Right atrium auricular region (tissue), 2 donors: Measurements from ENCODE around the gene GSTK1. TPM values are rescaled to one million over a fixed set of nuclear protein-coding genes. Genes with fewer than 3 reads are reported as not detected.
"Not testable (repeated sequence)": the region's sequence is repeated elsewhere in the genome, so short reads cannot be mapped to it uniquely, and the experiment has no call there.

ENCODE experiments used
- DNase-seq: peaks from one replicate; pipeline ENCODE4 v3.0.0-alpha.2; 2019; ENCODE audit warnings: low spot score
- H3K27ac ChIP-seq, 2 donors: fragments of 200-600 bp; sonication (generic); 1 replicate in 1 of 2; 2 replicates in 1 of 2; pipeline ENCODE4 v1.5.1; 2016 to 2019
- H3K27me3 ChIP-seq, 2 donors: fragments of 200-600 bp; sonication (generic); one replicate each; pipeline versions ENCODE4 v1.5.1 to v1.6.0; 2017 to 2019
- H3K36me3 ChIP-seq: fragments of 200-600 bp; sonication (generic); one replicate; pipeline ENCODE4 v1.5.1; 2016
- H3K4me1 ChIP-seq, 2 donors: fragments of 200-600 bp; sonication (generic); one replicate each; pipeline versions ENCODE4 v1.5.1 to v1.6.0; 2017 to 2019
- H3K4me3 ChIP-seq, 2 donors: fragments of 200-600 bp; sonication (generic); 1 replicate in 1 of 2; 2 replicates in 1 of 2; pipeline ENCODE4 v1.5.1; 2017 to 2019; ENCODE audit warnings: mild to moderate bottlenecking in 1 of 2, moderate library complexity in 1 of 2
- H3K9me3 ChIP-seq, 2 donors: fragments of 200-600 bp; sonication (generic); one replicate each; pipeline ENCODE4 v1.5.1; 2019
- total RNA-seq, 2 donors: library from RNA; depleted of rRNA; stranded (reverse); fragments of >200 nt; gene quantifications; one replicate each; pipeline ENCODE4 v1.1.0, GENCODE V29; 2016
- TF ChIP-seq, protein P1 (sequence below), 2 donors: fragments of 200-600 bp; sonication (generic); IDR thresholded peaks; one replicate each; pipeline ENCODE4 v1.5.1; 2019; ENCODE audit warnings: antibody characterized with exemption in 2 of 2

Gene GSTK1
- total RNA-seq: 100 to 1,000 TPM; 169 to 270 TPM

DNA sequence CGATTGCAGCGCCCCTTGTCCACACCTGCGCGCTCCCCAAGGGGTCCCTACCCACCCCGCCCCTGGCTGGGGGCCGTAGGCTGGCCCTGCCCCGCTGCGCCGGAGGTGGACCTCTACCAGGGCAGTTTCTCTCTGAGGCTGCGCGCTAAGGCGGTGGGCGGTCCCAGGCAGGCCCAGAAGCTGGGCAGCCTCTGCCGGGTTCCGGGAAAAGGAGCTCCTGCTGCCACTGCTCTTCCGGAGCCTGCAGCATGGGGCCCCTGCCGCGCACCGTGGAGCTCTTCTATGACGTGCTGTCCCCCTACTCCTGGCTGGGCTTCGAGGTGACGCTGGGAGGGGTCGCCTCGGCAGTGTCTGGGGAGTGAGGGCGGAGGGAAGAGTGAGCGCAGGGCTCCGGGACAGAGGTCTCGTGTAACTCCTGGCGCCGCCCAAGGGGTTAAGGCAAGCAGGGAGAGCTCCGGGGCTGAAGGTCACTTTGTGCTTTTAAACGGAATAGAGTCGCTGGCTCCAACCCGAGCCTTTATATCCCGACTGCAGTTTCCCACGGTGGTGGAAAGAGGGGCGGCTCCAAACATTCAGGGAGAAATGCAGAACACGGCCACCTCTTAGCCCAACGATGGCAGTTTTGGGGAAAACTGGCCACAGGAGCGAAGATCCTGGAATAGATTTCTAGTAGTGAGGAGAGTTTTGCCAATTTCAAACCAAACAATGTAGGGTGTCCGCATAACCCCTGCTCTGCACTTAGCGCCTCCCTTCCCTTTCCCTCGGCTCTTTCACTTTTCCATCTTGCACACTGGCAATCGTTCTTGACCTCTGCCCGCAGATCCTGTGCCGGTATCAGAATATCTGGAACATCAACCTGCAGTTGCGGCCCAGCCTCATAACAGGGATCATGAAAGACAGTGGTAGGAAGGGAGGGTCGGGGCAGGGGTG, at the start of gene GSTK1:
Gene GSTK1, plus strand, starts transcription at position 176 of the 930 bp plus-strand sequence. Its CDS starts 73 bp downstream, at position 249.
- DNase-seq: peak; percentile 82
- H3K27me3 ChIP-seq: no peaks in the 10 kb centered on the region
- H3K27ac ChIP-seq: peak within 1 kb of the TSS; percentile 84 to 86
- H3K9me3 ChIP-seq: no peaks in the 10 kb centered on the region
- TF ChIP-seq, protein P1, sequence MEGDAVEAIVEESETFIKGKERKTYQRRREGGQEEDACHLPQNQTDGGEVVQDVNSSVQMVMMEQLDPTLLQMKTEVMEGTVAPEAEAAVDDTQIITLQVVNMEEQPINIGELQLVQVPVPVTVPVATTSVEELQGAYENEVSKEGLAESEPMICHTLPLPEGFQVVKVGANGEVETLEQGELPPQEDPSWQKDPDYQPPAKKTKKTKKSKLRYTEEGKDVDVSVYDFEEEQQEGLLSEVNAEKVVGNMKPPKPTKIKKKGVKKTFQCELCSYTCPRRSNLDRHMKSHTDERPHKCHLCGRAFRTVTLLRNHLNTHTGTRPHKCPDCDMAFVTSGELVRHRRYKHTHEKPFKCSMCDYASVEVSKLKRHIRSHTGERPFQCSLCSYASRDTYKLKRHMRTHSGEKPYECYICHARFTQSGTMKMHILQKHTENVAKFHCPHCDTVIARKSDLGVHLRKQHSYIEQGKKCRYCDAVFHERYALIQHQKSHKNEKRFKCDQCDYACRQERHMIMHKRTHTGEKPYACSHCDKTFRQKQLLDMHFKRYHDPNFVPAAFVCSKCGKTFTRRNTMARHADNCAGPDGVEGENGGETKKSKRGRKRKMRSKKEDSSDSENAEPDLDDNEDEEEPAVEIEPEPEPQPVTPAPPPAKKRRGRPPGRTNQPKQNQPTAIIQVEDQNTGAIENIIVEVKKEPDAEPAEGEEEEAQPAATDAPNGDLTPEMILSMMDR (IDR thresholded peaks at IDR 0.05): peak in 1 of 2 donors; percentile 10
- H3K4me3 ChIP-seq: peak within 1 kb of the TSS; percentile 70 to 93
- peaks cover 0 to 20% of the 10 kb centered on the region in 2 donors for H3K4me1 ChIP-seq
- peaks cover 14% of the 10 kb centered on the region for H3K36me3 ChIP-seq

DNA sequence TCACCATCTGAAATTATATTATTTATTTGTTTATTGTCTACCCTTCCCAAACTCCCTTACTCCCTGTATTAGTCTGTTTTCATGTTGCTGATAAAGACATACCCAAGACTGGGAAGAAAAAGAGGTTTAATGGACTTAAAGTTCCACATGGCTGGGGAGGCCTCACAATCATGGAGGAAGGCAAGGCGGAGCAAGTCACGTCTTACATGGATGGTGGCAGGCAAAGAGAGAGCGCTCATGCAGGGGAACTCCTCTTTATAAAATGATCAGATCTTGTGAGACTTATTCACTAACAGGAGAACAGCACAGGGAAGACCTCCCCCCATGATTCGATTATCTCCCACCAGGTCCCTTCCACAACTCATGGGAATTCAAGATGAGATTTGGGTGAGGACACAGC, 49.8 kb upstream of the GSTK1 start:
- H3K9me3 ChIP-seq, H3K36me3 ChIP-seq, H3K27ac ChIP-seq, H3K4me1 ChIP-seq, H3K27me3 ChIP-seq, DNase-seq, H3K4me3 ChIP-seq: not testable (repeated sequence)

DNA sequence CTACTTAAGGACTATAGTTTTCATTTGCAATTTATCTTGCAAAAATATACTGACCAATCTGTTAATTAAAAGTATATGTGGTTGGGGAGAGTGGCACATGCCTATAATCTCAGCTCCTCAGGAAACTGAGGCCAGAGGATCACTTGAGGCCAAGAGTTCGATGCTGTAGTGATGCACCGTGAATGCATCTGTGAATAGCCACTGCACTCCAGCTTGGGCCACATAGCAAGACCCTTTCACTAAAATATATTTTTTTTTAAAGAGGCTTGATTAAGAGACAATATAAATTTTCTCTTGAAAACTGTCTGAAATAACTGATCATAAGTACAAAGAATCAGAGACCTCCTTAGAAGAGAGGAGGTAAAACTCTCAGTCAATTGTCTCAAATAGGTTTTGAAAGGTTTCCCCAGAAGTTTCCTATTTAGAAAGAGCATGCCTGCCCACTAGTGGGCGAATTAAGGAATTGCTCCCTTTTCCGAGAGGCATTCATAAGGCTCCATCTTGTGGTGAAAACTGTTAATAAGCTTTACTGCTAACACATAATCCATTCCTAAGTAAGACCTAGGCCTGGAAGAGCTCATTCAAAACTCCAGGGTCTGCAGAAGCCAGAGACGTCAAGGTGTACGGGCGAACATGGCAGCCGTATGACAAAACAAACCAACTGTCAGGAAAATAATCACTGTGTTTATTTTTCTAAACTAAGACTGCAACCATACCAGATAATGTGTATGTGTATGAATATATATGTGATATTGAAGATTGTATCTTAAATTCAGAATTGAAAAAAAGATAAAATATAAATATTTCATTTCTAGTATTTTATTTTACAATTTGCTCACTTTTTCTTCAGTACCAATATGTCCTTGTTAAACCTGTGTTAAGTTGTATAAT, 48.2 kb upstream of the GSTK1 start:
- TF ChIP-seq, protein P1 (IDR thresholded peaks at IDR 0.05): peak; percentile 94 to 99
- H3K27me3 ChIP-seq: no peaks in the 10 kb centered on the region
- H3K36me3 ChIP-seq: no peaks in the 10 kb centered on the region
- no peaks in the 10 kb centered on the region for H3K9me3 ChIP-seq
- peak; percentile 72 for DNase-seq
- no peak overlapping the region for H3K4me3 ChIP-seq
- no peaks in the 10 kb centered on the region for H3K4me1 ChIP-seq
- no peak overlapping the region for H3K27ac ChIP-seq

DNA sequence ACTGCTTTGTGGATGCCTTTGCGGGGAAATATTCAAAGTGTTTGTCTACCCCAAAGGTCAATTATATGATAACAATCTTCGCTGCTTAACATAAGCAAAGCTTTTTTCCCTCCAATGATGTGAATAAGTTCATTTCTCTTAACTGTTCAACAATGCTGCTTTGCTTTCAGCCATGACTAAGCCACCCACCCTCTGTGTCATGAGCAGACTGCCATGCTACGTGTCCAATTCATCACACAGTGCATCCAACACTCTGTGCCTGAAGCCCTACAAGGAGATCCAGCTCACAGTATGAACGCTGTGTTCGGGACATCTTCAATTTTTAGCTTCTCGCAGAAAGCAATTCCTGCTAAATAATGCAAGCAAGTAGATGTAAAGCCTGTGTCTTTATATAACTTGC, 47.1 kb upstream of the GSTK1 start:
- Histone ChIP-seq H3K27me3 (no peaks in the 10 kb centered on the region), H3K36me3 (no peaks in the 10 kb centered on the region), H3K9me3 (no peaks in the 10 kb centered on the region), H3K4me3 (no peak overlapping the region), H3K4me1 (no peaks in the 10 kb centered on the region), H3K27ac (no peak overlapping the region)
- TF ChIP-seq, protein P1 (IDR thresholded peaks at IDR 0.05): no peak
- no peak for DNase-seq

DNA sequence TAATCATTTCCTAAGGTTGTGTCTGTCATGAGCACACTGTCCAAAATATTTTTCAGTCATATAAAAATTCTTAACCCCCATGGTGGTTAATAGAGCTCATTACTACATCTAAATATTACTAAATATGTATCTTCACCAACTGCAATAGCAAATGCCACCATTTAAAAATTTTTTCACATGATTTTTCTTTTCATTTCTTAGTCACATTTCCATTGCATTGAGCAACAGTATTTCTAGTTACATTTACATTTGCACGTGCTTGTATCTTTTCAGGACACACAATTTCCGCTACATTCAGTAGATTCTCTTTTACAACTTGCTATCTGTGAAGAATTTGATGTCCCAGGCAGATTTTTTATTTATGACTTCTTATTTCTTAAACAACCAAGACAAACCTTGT, 46.6 kb upstream of the GSTK1 start:
- H3K4me1 ChIP-seq: no peaks in the 10 kb centered on the region
- DNase-seq: no peak
- no peak overlapping the region for H3K4me3 ChIP-seq
- H3K27me3 ChIP-seq: no peaks in the 10 kb centered on the region
- no peaks in the 10 kb centered on the region for H3K36me3 ChIP-seq
- no peak overlapping the region for H3K27ac ChIP-seq
- H3K9me3 ChIP-seq: no peaks in the 10 kb centered on the region
- TF ChIP-seq, protein P1 (IDR thresholded peaks at IDR 0.05): no peak

DNA sequence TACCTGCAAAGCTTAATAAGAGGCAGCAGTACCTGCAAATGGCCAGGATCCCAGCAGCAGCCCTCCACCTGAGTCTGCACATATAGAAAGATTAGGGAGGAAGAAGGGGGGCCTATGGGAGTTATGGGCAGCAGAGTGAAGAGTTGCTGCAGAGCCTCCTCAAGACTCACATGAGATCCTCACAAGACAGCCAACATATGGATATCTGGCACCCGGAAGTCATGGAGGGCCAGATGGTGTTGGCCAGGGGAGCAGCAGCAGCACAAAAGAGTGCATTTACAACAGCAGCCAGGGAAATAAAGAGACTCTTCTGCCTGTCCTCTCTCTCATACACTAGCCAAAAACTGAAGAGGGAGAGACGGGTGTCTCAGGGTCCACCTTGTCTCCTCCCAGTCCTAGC, 45.4 kb upstream of the GSTK1 start:
- no peak overlapping the region for H3K4me3 ChIP-seq
- TF ChIP-seq, protein P1 (IDR thresholded peaks at IDR 0.05): no peak
- no peak overlapping the region for H3K27ac ChIP-seq
- no peaks in the 10 kb centered on the region for H3K27me3 ChIP-seq
- no peak for DNase-seq
- no peaks in the 10 kb centered on the region for H3K4me1 ChIP-seq
- H3K9me3 ChIP-seq: no peaks in the 10 kb centered on the region
- no peaks in the 10 kb centered on the region for H3K36me3 ChIP-seq
